ENCODE data around the gene NOTCH1. TPM values are rescaled to one million over a fixed set of nuclear protein-coding genes. Genes with fewer than 3 reads are reported as not detected.

Gene NOTCH1
- total and polyA plus RNA-seq, 2 experiments from 2014 or later, result 7.1 to 20.9 TPM

GRCh38 chr9:136567651-136568287, 21.9 kb upstream of the NOTCH1 start:
- Histone ChIP-seq H3K36me3 (no peaks in the 10 kb centered on the region), H3K27me3 (no peaks in the 10 kb centered on the region), H3K27ac (no peak overlapping the region), H3K4me1 (ENCODE audit: low read depth) (peaks cover 52% of the 10 kb centered on the region), H3K4me3 (no peak overlapping the region), H3K9me3 (ENCODE audit: low read depth) (no peaks in the 10 kb centered on the region)
- peak in 1 of 2 donors; percentile 85 for DNase-seq (ENCODE audit: low read depth in 1 of 2, low spot score in 1 of 2)
- TF ChIP-seq CTCF (IDR thresholded peaks at IDR 0.05; ENCODE audit: low read depth, low read length), result no peak

DNA sequence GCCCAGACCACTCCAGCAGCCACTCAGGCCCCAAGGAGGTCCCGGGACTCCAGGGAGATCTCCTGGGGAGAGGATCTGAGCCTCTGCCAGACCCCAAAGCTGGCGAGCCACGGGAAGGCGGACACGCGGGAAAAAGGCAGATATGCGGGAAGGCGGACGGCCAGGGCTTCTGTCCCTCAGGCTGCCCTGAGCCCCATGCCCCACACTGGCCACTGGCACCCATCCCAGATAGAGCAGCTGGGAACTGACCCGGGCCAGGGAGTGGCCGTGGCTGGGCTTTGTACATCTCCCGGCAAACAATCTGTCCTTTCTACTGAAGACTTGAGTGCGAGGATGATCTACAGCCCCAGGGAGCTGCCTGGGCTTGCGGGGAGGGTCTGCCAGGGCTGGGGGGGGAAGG, 21.1 kb upstream of the NOTCH1 start:
- H3K36me3 ChIP-seq, result no peaks in the 10 kb centered on the region
- H3K4me3 ChIP-seq, result no peak overlapping the region
- peak in 1 of 2 donors; percentile 59 for DNase-seq (ENCODE audit: low read depth in 1 of 2, low spot score in 1 of 2)
- H3K4me1 ChIP-seq (ENCODE audit: low read depth), result peaks cover 46% of the 10 kb centered on the region
- H3K27ac ChIP-seq, result no peak overlapping the region
- no peaks in the 10 kb centered on the region for H3K9me3 ChIP-seq (ENCODE audit: low read depth)
- no peak for TF ChIP-seq CTCF (IDR thresholded peaks at IDR 0.05; ENCODE audit: low read depth, low read length)
- no peaks in the 10 kb centered on the region for H3K27me3 ChIP-seq

- Histone ChIP-seq H3K27ac (no peak overlapping the region), H3K9me3 (ENCODE audit: low read depth) (no peaks in the 10 kb centered on the region), H3K4me1 (ENCODE audit: low read depth) (peaks cover 42% of the 10 kb centered on the region), H3K27me3 (no peaks in the 10 kb centered on the region), H3K36me3 (no peaks in the 10 kb centered on the region), H3K4me3 (no peak overlapping the region)
- TF ChIP-seq CTCF (IDR thresholded peaks at IDR 0.05; ENCODE audit: low read depth, low read length), result no peak
- no peak for DNase-seq (ENCODE audit: low read depth in 1 of 2, low spot score in 1 of 2)
Measured at GRCh38 chr9:136566553-136566895, 20.7 kb upstream of the NOTCH1 start.

GRCh38 chr9:136565715-136566552, 20.1 kb upstream of the NOTCH1 start:
- no peak for DNase-seq (ENCODE audit: low read depth in 1 of 2, low spot score in 1 of 2)
- peaks cover 38% of the 10 kb centered on the region for H3K4me1 ChIP-seq (ENCODE audit: low read depth)
- no peaks in the 10 kb centered on the region for H3K27me3 ChIP-seq
- no peak for TF ChIP-seq CTCF (IDR thresholded peaks at IDR 0.05; ENCODE audit: low read depth, low read length)
- no peaks in the 10 kb centered on the region for H3K9me3 ChIP-seq (ENCODE audit: low read depth)
- no peak overlapping the region for H3K27ac ChIP-seq
- H3K4me3 ChIP-seq, result no peak overlapping the region
- no peaks in the 10 kb centered on the region for H3K36me3 ChIP-seq

DNA sequence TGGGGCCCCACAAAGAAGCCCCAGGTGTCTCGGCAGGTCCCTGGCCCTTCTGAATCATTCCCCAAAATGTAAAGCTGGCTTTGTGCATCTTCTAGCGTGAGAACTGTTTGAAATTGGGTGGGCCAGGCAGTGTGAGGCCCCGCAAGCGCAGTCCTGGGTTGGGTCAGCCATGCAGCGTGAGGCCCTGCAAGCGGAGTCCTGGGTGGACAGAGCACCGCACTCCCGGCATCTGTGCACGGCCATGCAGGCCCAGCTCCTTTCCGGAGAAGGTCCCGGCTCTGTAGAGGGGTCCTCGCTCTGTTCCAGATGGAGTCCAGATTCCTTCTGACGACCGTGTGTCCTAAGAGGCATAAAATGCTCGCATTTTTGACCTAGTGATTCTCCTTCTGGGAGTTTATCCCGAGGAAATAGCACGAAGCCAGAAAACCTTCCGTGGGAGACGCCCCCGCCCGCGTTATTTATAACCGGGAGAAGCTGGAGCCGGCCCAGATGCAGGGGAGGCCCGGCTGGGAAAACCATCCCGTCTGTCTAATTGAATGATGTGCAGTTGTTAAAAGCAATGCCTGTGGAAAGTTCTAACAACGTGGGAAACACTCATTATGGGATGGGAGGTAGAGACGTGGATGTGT, 19.4 kb upstream of the NOTCH1 start:
- H3K9me3 ChIP-seq (ENCODE audit: low read depth), result no peaks in the 10 kb centered on the region
- peak in 1 of 2 donors; percentile 49 for DNase-seq (ENCODE audit: low read depth in 1 of 2, low spot score in 1 of 2)
- H3K4me3 ChIP-seq, result no peak overlapping the region
- no peaks in the 10 kb centered on the region for H3K27me3 ChIP-seq
- H3K27ac ChIP-seq, result no peak overlapping the region
- H3K4me1 ChIP-seq (ENCODE audit: low read depth), result peaks cover 33% of the 10 kb centered on the region
- H3K36me3 ChIP-seq, result no peaks in the 10 kb centered on the region
- TF ChIP-seq CTCF (IDR thresholded peaks at IDR 0.05; ENCODE audit: low read depth, low read length), result no peak
